Small intestine (tissue), 7 donors: Measurements from ENCODE around the gene CCNY. TPM values are rescaled to one million over a fixed set of nuclear protein-coding genes. Genes with fewer than 3 reads are reported as not detected.
"Not testable (repeated sequence)": the region's sequence is repeated elsewhere in the genome, so short reads cannot be mapped to it uniquely, and the experiment has no call there.

ENCODE experiments used
- DNase-seq, 2 donors: peaks; one replicate each; pipeline versions ENCODE4 v3.0.0 to v3.0.0-alpha.2; 2013
- FAIRE-seq: peaks from 2 replicates; lab custom pipeline; 2012; peaks lifted over from hg19 to GRCh38; lab: Jason Lieb, UNC
- H3K27ac ChIP-seq, 3 donors: one replicate each; pipeline ENCODE4 v1.5.1; 2013; ENCODE audit warnings: low read length in 2 of 3, mild to moderate bottlenecking in 2 of 3, control low read depth in 1 of 3, inconsistent platforms in 1 of 3, low read depth in 1 of 3, moderate library complexity in 1 of 3
- H3K27me3 ChIP-seq, 3 donors: one replicate each; pipeline ENCODE4 v1.6.1; 2013; ENCODE audit warnings: low read length in 3 of 3, inconsistent platforms in 1 of 3; ENCODE audit not compliant: control insufficient read depth in 3 of 3, insufficient read depth in 3 of 3
- H3K36me3 ChIP-seq, 3 donors: one replicate each; pipeline ENCODE4 v1.6.1; 2013; ENCODE audit warnings: low read length in 3 of 3, inconsistent platforms in 1 of 3, low read depth in 1 of 3, mild to moderate bottlenecking in 1 of 3, moderate library complexity in 1 of 3; ENCODE audit not compliant: control insufficient read depth in 3 of 3, insufficient read depth in 2 of 3
- H3K4me1 ChIP-seq, 3 donors: one replicate each; pipeline ENCODE4 v1.6.1; 2013; ENCODE audit warnings: low read length in 2 of 3, inconsistent platforms in 1 of 3, low read depth in 1 of 3, mild to moderate bottlenecking in 1 of 3, moderate library complexity in 1 of 3; ENCODE audit not compliant: control insufficient read depth in 3 of 3, insufficient read depth in 2 of 3
- H3K4me3 ChIP-seq, 3 donors: one replicate each; pipeline ENCODE4 v1.5.1; 2013; ENCODE audit warnings: low read length in 3 of 3, control low read depth in 1 of 3, inconsistent platforms in 1 of 3, low read depth in 1 of 3, mild to moderate bottlenecking in 1 of 3, moderate library complexity in 1 of 3
- H3K9me3 ChIP-seq, 2 donors: one replicate each; pipeline ENCODE4 v1.6.1; 2013; ENCODE audit warnings: low read depth in 1 of 2, low read length in 1 of 2; ENCODE audit not compliant: control insufficient read depth in 2 of 2, insufficient read depth in 1 of 2
- WGBS, 3 donors: extraction: QIAGEN DNeasy Blood & Tissue Kit; methylation state at CpG; one replicate each; pipeline ENCODE4 v1.1.7; 2013; 5-methylcytosine and 5-hydroxymethylcytosine counted together
- polyA plus RNA-seq, 4 donors: library from polyadenylated mRNA; stranded (reverse) in 3 of 4; unstranded in 1 of 4; fragments of 200-250 nt in 3 of 4; fragments of 120-200 nt in 1 of 4; gene quantifications; one replicate each; pipeline versions ENCODE4 v1.2.1 to v1.2.3, GENCODE V29; 2013
- donor health status: healthy with polysubstance abuse.
- donor health status: control.
- donor health status: control.
- donor health status: Bipolar disorder and iron deficiency.
- donor health status: healthy.

The CCNY gene
- polyA plus RNA-seq, 4 donors = 26.7 to 50.2 (median 32.3) TPM

- H3K27ac ChIP-seq = no peak overlapping the region
- no peaks in the 10 kb centered on the region for H3K27me3 ChIP-seq
- WGBS, 3 donors = 90 to 94% (median 92%) methylated on average over 4 of the region's 4 CpGs
- no peaks in the 10 kb centered on the region for H3K9me3 ChIP-seq
- FAIRE-seq (no peak), DNase-seq (no peak)
- peaks cover 0 to 4% (median 0%) of the 10 kb centered on the region in 3 donors for H3K36me3 ChIP-seq
- H3K4me3 ChIP-seq = no peak overlapping the region
- H3K4me1 ChIP-seq = peaks cover 0 to 2% (median 0%) of the 10 kb centered on the region in 3 donors
These were observed 76.7 kb downstream of the CCNY start for GRCh38 chr10:35412900-35413491.

DNA sequence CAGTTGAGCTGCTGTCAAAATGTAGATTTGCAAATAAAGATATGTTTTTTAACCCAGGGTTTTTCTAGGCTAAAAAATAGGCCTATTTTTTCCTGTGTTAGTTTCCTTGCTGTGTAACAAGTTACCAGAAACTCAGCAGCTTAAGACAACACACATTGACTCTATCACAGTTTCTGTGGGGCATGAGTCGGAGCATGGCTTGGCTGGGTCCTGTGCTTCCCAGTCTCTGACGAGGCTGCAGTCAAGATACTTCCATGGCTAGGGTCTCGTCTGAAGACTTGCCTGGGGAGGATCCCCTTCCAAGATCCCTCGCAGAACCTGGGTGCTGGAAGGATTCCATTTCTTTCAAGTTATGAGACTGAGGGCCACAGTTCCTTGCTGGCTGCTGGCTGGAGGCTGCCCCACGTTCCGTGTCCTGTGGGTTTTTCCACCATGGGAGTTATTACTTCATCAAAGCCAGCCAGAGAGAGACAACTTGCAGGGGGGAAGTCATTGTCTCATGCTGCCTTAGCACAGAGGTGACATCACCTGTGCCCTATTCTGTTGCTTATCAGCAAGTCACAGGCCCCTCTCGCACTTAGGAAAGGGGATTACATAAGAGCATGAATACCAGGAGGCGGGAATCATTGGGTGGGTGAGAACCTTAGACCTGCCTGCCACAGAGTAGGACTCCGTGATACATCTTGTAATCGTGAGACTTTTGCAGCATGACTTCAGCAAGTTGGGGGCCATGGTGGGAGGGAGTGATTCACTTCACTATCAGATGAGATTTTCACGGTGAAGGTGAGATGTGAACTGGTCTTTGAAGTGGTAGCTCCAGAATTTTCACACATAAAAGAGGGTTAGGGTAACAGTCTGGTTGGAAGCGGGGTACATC is 77.9 kb downstream of the CCNY start:
- 83 to 88% (median 83%) methylated on average over 12 of the region's 12 CpGs for WGBS, 3 donors
- no peak for FAIRE-seq
- H3K36me3 ChIP-seq = peaks cover 0 to 4% (median 0%) of the 10 kb centered on the region in 3 donors
- no peak overlapping the region for H3K27ac ChIP-seq
- DNase-seq = peak in 1 of 2 donors; percentile 24
- H3K4me1 ChIP-seq = peaks cover 0 to 1% (median 0%) of the 10 kb centered on the region in 3 donors
- no peak overlapping the region for H3K4me3 ChIP-seq
- no peaks in the 10 kb centered on the region for H3K9me3 ChIP-seq
- H3K27me3 ChIP-seq = no peaks in the 10 kb centered on the region

GRCh38 chr10:35415505-35415904 is 79.2 kb downstream of the CCNY start:
- FAIRE-seq = no peak
- WGBS, 3 donors = 87 to 98% (median 89%) methylated on average over 5 of the region's 5 CpGs
- H3K9me3 ChIP-seq = no peaks in the 10 kb centered on the region
- no peaks in the 10 kb centered on the region for H3K27me3 ChIP-seq
- peaks cover 0 to 3% (median 0%) of the 10 kb centered on the region in 3 donors for H3K4me1 ChIP-seq
- no peak overlapping the region for H3K4me3 ChIP-seq
- no peak for DNase-seq
- peaks cover 0 to 4% (median 0%) of the 10 kb centered on the region in 3 donors for H3K36me3 ChIP-seq
- no peak overlapping the region for H3K27ac ChIP-seq

DNA sequence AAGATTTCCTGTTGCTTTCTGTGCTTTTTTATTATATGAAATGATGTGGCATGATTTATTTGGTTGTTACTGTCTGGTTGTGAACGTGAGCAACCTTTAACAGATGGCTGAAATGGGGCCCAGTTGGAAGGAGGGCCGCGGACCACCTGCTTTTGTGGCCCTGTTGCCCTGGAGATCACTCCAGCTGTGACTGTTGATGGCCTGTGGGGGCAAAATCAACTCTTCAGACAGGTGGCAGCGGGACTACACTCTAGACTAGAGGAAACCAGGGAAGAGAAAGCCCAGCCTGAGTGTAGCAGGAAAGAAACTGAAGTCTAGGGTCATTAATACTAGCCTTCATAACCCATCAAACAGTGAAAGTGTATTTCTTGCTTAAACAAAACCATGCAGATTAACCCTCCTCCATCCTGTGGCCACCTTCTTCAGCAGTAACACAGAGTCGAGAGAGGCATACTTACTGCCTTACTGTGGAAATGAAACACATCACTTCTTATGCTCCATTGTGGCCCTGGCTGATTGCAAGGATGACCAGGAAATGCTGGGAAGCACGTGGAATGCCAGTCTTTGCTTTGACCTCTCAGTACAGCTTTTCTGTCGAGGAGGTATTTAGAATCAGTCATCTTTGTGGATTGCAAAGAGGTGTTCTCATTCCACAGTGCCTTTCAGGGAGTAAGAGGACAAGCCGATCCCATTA is 80.5 kb downstream of the CCNY start:
- Histone ChIP-seq H3K4me3 (no peak overlapping the region), H3K27ac (no peak overlapping the region), H3K4me1 (peaks cover 0 to 3% (median 0%) of the 10 kb centered on the region in 3 donors), H3K27me3 (no peaks in the 10 kb centered on the region), H3K36me3 (peaks cover 0 to 4% (median 0%) of the 10 kb centered on the region in 3 donors), H3K9me3 (no peaks in the 10 kb centered on the region)
- WGBS, 3 donors = 69 to 78% (median 73%) methylated on average over 8 of the region's 8 CpGs
- FAIRE-seq (no peak), DNase-seq (peak in 1 of 2 donors; percentile 32)

- WGBS, 3 donors = 48 to 67% (median 53%) methylated on average over 1 of the region's 1 CpG
- Histone ChIP-seq H3K4me3 (no peak overlapping the region), H3K36me3 (peaks cover 0 to 4% (median 0%) of the 10 kb centered on the region in 3 donors), H3K27me3 (no peaks in the 10 kb centered on the region), H3K27ac (no peak overlapping the region), H3K9me3 (no peaks in the 10 kb centered on the region), H3K4me1 (peaks cover 0 to 5% (median 0%) of the 10 kb centered on the region in 3 donors)
- DNase-seq = no peak
- no peak for FAIRE-seq
These were observed 81.0 kb downstream of the CCNY start for GRCh38 chr10:35417313-35417625.

DNA sequence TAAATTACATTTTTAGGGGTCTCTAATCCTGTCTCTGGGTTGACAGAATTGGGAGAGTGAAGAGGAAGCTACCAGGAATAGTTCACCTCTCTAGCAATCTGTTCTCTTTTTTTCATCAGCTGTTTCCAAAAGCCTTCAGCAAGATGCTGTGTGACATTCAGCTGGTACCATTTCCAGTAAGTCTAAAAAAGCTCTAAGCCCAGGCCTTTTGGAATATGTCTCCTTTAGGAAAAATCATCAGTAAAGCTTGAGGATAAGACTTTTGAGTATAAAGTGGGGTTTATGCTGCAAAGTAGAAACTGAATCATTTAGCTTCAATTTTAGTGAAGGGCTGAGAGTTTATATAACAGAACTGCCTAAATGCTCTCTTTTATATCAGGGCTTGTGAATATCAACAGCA is 81.5 kb downstream of the CCNY start:
- Histone ChIP-seq H3K4me1 (peaks cover 0 to 5% (median 0%) of the 10 kb centered on the region in 3 donors), H3K27me3 (no peaks in the 10 kb centered on the region), H3K27ac (no peak overlapping the region), H3K4me3 (no peak overlapping the region), H3K9me3 (no peaks in the 10 kb centered on the region), H3K36me3 (peaks cover 0 to 4% (median 0%) of the 10 kb centered on the region in 3 donors)
- no peak for DNase-seq
- FAIRE-seq = no peak

DNA sequence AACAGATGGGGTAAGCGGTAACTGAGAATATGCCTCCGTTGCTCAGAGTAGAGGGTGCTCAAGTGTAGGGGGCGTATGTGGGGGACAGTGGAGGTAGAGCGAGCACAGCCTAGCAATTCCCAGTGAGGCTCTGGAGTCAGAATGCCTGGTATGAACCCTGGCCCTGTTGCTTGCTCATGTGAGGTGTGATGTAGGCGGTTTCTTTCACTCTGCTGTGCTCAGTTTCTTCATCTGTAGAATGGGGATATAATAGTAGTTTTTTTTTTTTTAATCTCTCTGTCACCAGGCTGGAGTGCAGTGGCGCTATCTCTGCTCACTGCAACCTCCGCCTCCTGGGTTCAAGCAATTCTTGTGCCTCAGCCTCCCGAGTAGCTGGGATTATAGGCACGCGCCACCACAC is 82.3 kb downstream of the CCNY start:
- not testable (repeated sequence) for H3K4me3 ChIP-seq, H3K27me3 ChIP-seq, H3K9me3 ChIP-seq, H3K36me3 ChIP-seq, H3K4me1 ChIP-seq, FAIRE-seq, H3K27ac ChIP-seq, DNase-seq
- WGBS, 3 donors = 96 to 98% (median 98%) methylated on average over 10 of the region's 10 CpGs

GRCh38 chr10:35420044-35420443 is 83.7 kb downstream of the CCNY start:
- no peaks in the 10 kb centered on the region for H3K27me3 ChIP-seq
- FAIRE-seq (no peak), DNase-seq (no peak)
- no peak overlapping the region for H3K4me3 ChIP-seq
- 81 to 97% (median 86%) methylated on average over 2 of the region's 2 CpGs for WGBS, 3 donors
- H3K4me1 ChIP-seq = peaks cover 0 to 8% (median 0%) of the 10 kb centered on the region in 3 donors
- peaks cover 0 to 8% (median 0%) of the 10 kb centered on the region in 3 donors for H3K36me3 ChIP-seq
- no peaks in the 10 kb centered on the region for H3K9me3 ChIP-seq
- H3K27ac ChIP-seq = no peak overlapping the region
